H1 (cell line): Measurements from ENCODE around the gene GPR176. TPM values are rescaled to one million over a fixed set of nuclear protein-coding genes. Genes with fewer than 3 reads are reported as not detected.

Experiments used
- CTCF ChIA-PET: fragments of 300-600 bp; sonication (Branson Sonifier 250); formaldehyde crosslinking; loops from one replicate; lab custom pipeline; 2021; ENCODE audit not compliant: partially characterized antibody; lab: Charles Lee
- POLR2A ChIA-PET: fragments of 300-600 bp; sonication (Branson Sonifier 250); formaldehyde crosslinking; loops from one replicate; lab custom pipeline; 2021; ENCODE audit warnings: inconsistent platforms; ENCODE audit not compliant: partially characterized antibody; lab: Charles Lee
- DNase-seq, 2 experiments: peaks; one replicate each; pipeline versions ENCODE4 v3.0.0 to v3.0.0-alpha.2; 2010 to 2022; ENCODE audit warnings: low spot score in 2 of 2, low read depth in 1 of 2, mixed read lengths in 1 of 2
- FAIRE-seq: peaks from 2 replicates; lab custom pipeline; 2011; peaks lifted over from hg19 to GRCh38; lab: Jason Lieb, UNC
- H2AFZ ChIP-seq: 2 replicates; pipeline ENCODE4 v1.8.1; 2012; ENCODE audit warnings: low read length, inconsistent platforms
- H2AK5ac ChIP-seq: 2 replicates; pipeline ENCODE4 v1.6.1; 2013; ENCODE audit warnings: low read depth, low read length
- H2BK120ac ChIP-seq: replicated peaks from 2 replicates; pipeline ENCODE3; 2013; ENCODE audit warnings: low read depth, low read length, inconsistent platforms
- H2BK12ac ChIP-seq: 2 replicates; pipeline ENCODE4 v1.6.1; 2013; ENCODE audit warnings: low read depth, low read length
- H2BK15ac ChIP-seq: 2 replicates; pipeline ENCODE4 v1.6.1; 2013; ENCODE audit warnings: low read length
- H2BK20ac ChIP-seq: 2 replicates; pipeline ENCODE4 v1.6.1; 2013; ENCODE audit warnings: low read length
- H2BK5ac ChIP-seq: 2 replicates; pipeline ENCODE4 v1.6.1; 2013; ENCODE audit warnings: low read depth, low read length
- H3K14ac ChIP-seq: 2 replicates; pipeline ENCODE4 v1.6.1; 2013; ENCODE audit warnings: inconsistent platforms; ENCODE audit not compliant: insufficient read length
- H3K18ac ChIP-seq: 2 replicates; pipeline ENCODE4 v1.6.1; 2013; ENCODE audit warnings: low read length; ENCODE audit errors: extremely low read depth
- H3K23ac ChIP-seq: 2 replicates; pipeline ENCODE4 v1.6.1; 2013; ENCODE audit warnings: inconsistent platforms; ENCODE audit not compliant: insufficient read length
- H3K23me2 ChIP-seq: 2 replicates; pipeline ENCODE4 v1.6.1; 2013; ENCODE audit warnings: low read depth, low read length
- H3K27ac ChIP-seq: 2 replicates; pipeline ENCODE4 v1.6.1; 2011; ENCODE audit warnings: low read depth, low read length, inconsistent platforms
- H3K27me3 ChIP-seq, 4 experiments: replicated peaks in 1 of 4; 1 replicate in 1 of 4; 2 replicates in 3 of 4; pipeline versions ENCODE4 v1.6.1 to v1.8.1; 2011 to 2013; ENCODE audit warnings: low read length in 3 of 4, mild to moderate bottlenecking in 3 of 4, inconsistent platforms in 2 of 4, mixed read lengths in 2 of 4, moderate library complexity in 1 of 4; ENCODE audit not compliant: control insufficient read depth in 3 of 4, insufficient read depth in 3 of 4; ENCODE audit errors: extremely low read depth in 1 of 4
- H3K36me3 ChIP-seq, 4 experiments: 2 replicates each; pipeline versions ENCODE4 v1.6.1 to v1.8.1; 2011 to 2013; ENCODE audit warnings: mild to moderate bottlenecking in 4 of 4, low read length in 3 of 4, moderate library complexity in 2 of 4, control low read depth in 1 of 4, inconsistent platforms in 1 of 4; ENCODE audit not compliant: insufficient read depth in 4 of 4, control insufficient read depth in 2 of 4
- H3K4ac ChIP-seq: replicated peaks from 2 replicates; pipeline ENCODE3; 2013; ENCODE audit warnings: low read length, low read depth, mixed read lengths, inconsistent platforms; ENCODE audit not compliant: insufficient read length
- H3K4me1 ChIP-seq, 4 experiments: replicated peaks in 1 of 4; 1 replicate in 1 of 4; 2 replicates in 3 of 4; pipeline versions ENCODE4 v1.6.1 to v1.8.1; 2011 to 2013; ENCODE audit warnings: low read length in 3 of 4, inconsistent platforms in 2 of 4, mixed read lengths in 1 of 4; ENCODE audit not compliant: insufficient read depth in 4 of 4, control insufficient read depth in 3 of 4
- H3K4me2 ChIP-seq, 2 experiments: 2 replicates each; pipeline versions ENCODE4 v1.6.1 to v1.8.1; 2011 to 2013; ENCODE audit warnings: low read depth in 2 of 2, low read length in 2 of 2, control low read depth in 1 of 2, inconsistent platforms in 1 of 2, mild to moderate bottlenecking in 1 of 2; ENCODE audit not compliant: insufficient read depth in 1 of 2
- H3K4me3 ChIP-seq, 4 experiments: fragments of 200-600, 300-600 bp in 1 of 4; sonication (generic), shearing (Covaris generic), sonication (Bioruptor Twin) in 1 of 4; 2 replicates each; pipeline versions ENCODE4 v1.5.1 to v1.8.1; 2011 to 2016; ENCODE audit warnings: low read length in 4 of 4, low read depth in 3 of 4, control low read depth in 2 of 4, inconsistent platforms in 2 of 4, mild to moderate bottlenecking in 2 of 4, mixed read lengths in 1 of 4, moderate library complexity in 1 of 4; ENCODE audit not compliant: insufficient read depth in 2 of 4; ENCODE audit errors: extremely low read depth in 1 of 4
- H3K56ac ChIP-seq: replicated peaks from 2 replicates; pipeline ENCODE3; 2013; ENCODE audit warnings: low read depth, mild to moderate bottlenecking, mixed read lengths, low read length, inconsistent platforms; ENCODE audit not compliant: insufficient read length
- H3K79me1 ChIP-seq: 2 replicates; pipeline ENCODE4 v1.6.1; 2013; ENCODE audit warnings: low read depth, low read length, control low read depth
- H3K79me2 ChIP-seq, 2 experiments: 2 replicates each; pipeline versions ENCODE4 v1.6.1 to v1.8.1; 2012 to 2013; ENCODE audit warnings: low read length in 2 of 2, mild to moderate bottlenecking in 2 of 2, inconsistent platforms in 1 of 2; ENCODE audit not compliant: insufficient read depth in 2 of 2, control insufficient read depth in 1 of 2
- H3K9ac ChIP-seq, 4 experiments: replicated peaks in 1 of 4; 1 replicate in 1 of 4; 2 replicates in 3 of 4; pipeline versions ENCODE4 v1.6.1 to v1.8.1; 2011 to 2013; ENCODE audit warnings: low read depth in 3 of 4, low read length in 3 of 4, control low read depth in 2 of 4, mild to moderate bottlenecking in 2 of 4, moderate library complexity in 2 of 4, inconsistent platforms in 1 of 4; ENCODE audit errors: extremely low read depth in 1 of 4
- H3K9me3 ChIP-seq, 2 experiments: 2 replicates each; pipeline versions ENCODE4 v1.6.1 to v1.8.1; 2012 to 2013; ENCODE audit warnings: mild to moderate bottlenecking in 2 of 2, moderate library complexity in 2 of 2, control low read depth in 1 of 2, inconsistent platforms in 1 of 2, low read depth in 1 of 2, low read length in 1 of 2, mixed read lengths in 1 of 2; ENCODE audit not compliant: insufficient read depth in 2 of 2
- H4K20me1 ChIP-seq, 2 experiments: replicated peaks in 1 of 2; 2 replicates each; pipeline versions ENCODE3 to v1.8.1; 2011 to 2013; ENCODE audit warnings: inconsistent platforms in 2 of 2, low read length in 2 of 2, mild to moderate bottlenecking in 1 of 2; ENCODE audit not compliant: insufficient read depth in 2 of 2, control insufficient read depth in 1 of 2
- H4K5ac ChIP-seq: 2 replicates; pipeline ENCODE4 v1.6.1; 2013; ENCODE audit warnings: low read length, low read depth, mixed read lengths, inconsistent platforms; ENCODE audit not compliant: insufficient read length
- H4K8ac ChIP-seq: 2 replicates; pipeline ENCODE4 v1.8.0; 2013; ENCODE audit warnings: mild to moderate bottlenecking, moderate library complexity, low read length, inconsistent platforms; ENCODE audit not compliant: insufficient read depth; ENCODE audit errors: extremely low read depth
- H4K91ac ChIP-seq: replicated peaks from 2 replicates; pipeline ENCODE3; 2013; ENCODE audit warnings: low read length, mixed read lengths, inconsistent platforms; ENCODE audit not compliant: insufficient read length
- PHF8 ChIP-seq: fragments of 200-600 bp; sonication (generic); conservative IDR thresholded peaks from 2 replicates; pipeline ENCODE4 v1.7.1; 2012; ENCODE audit warnings: low read depth, mild to moderate bottlenecking, inconsistent platforms, low read length, moderate library complexity
- WGBS, 2 experiments: shearing (Covaris generic) in 1 of 2; methylation state at CpG; one replicate each; pipeline versions ENCODE4 v1.1.6 to v1.1.7; 2013 to 2015; ENCODE audit warnings: low lambda C conversion rate in 2 of 2, mixed read lengths in 2 of 2, inconsistent platforms in 1 of 2, low coverage in 1 of 2, missing lambda C conversion rate in 1 of 2; ENCODE audit not compliant: insufficient replicate concordance in 2 of 2, insufficient coverage in 1 of 2, insufficient read length in 1 of 2; ENCODE audit errors: extremely low coverage in 1 of 2, missing lambda C conversion rate in 1 of 2; 5-methylcytosine and 5-hydroxymethylcytosine counted together
- polyA plus RNA-seq, 7 experiments: library from polyadenylated mRNA; depleted of rRNA in 3 of 7; stranded (reverse) in 5 of 7; unstranded in 2 of 7; fragments of >200 nt in 5 of 7; fragments of 200-250 nt in 2 of 7; gene quantifications; 1 replicate in 5 of 7; 2 replicates in 1 of 7; 4 replicates in 1 of 7; pipeline versions ENCODE4 v1.2.1 to v1.2.3, GENCODE V29; 2011 to 2013; ENCODE audit warnings: missing spikeins in 2 of 7, mixed read lengths in 2 of 7
- total RNA-seq: library from RNA; stranded (reverse); fragmentation: NEBNext Ultra II Directional; extraction: Animal tissue kit (Norgen Biotek cat#: 25700); gene quantifications from 2 replicates; pipeline ENCODE4 v1.2.1, GENCODE V29; 2021
- TF ChIP-seq, protein P1 (sequence below): IDR thresholded peaks from 2 replicates; pipeline ENCODE4 v1.6.1; 2012; ENCODE audit warnings: inconsistent platforms

The GPR176 gene
- total and polyA plus RNA-seq, 2 of the 8 experiments (the other 6 are each of a cell fraction or from before 2014, with no cell fraction given): 190 to 281 TPM

DNA sequence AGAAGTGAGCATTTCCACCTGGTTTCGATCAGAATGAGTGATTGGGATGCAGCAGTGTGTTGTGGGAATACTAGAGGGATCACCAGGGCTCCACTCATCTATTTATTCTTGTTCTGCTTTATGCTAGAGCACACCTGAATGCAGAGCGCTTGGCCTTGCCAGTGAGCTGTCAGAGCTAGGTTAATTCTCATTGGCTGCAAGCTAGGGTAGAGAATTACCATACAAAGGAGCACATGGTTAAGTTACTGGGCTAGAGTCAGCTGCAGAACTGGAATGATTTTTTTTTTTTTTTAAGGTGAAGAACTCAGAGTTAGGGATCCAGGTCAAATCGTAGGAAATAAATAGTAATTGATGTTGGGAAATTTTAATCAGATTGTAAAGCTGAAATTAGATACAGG, 22.7 kb upstream of the GPR176 start:
- ChIA-PET POLR2A (interaction anchor here (0.7 to 1.2 kb wide), 2 partner anchors 55 to 106 kb away, joined by 4 read pairs; no protein-coding TSS in a partner anchor), CTCF (interaction anchor here (1.1 to 1.6 kb wide), 2 partner anchors 12 to 23 kb away, joined by 3 to 5 read pairs; partner anchors contain the start of gene GPR176)
- Histone ChIP-seq H3K4ac (no peak overlapping the region), H3K36me3 (peaks cover 20 to 87% (median 47%) of the 10 kb centered on the region in 4 experiments), H3K9ac (no peak overlapping the region), H3K23me2 (no peaks in the 10 kb centered on the region), H3K18ac (no peak overlapping the region), H3K4me2 (no peak overlapping the region), H3K56ac (no peak overlapping the region), H3K79me1 (peaks cover 8% of the 10 kb centered on the region), H3K4me3 (no peak overlapping the region), H3K79me2 (peaks cover 3 to 30% of the 10 kb centered on the region in 2 experiments; a peak in 2 of 4 replicates), H2BK120ac (no peak overlapping the region), H4K5ac (no peak overlapping the region), H2AK5ac (no peak overlapping the region), H4K8ac (no peak overlapping the region), H2AFZ (no peak overlapping the region), H2BK12ac (no peak overlapping the region; the same call in 1 of the 2 replicates), H3K27me3 (no peaks in the 10 kb centered on the region), H3K14ac (no peak overlapping the region), H3K27ac (no peak overlapping the region), H3K4me1 (peaks cover 0 to 9% (median 4%) of the 10 kb centered on the region in 4 experiments; a peak in 2 of 7 replicates), H4K20me1 (peaks cover 2 to 4% of the 10 kb centered on the region in 2 experiments), H2BK5ac (no peak overlapping the region; the same call in 1 of the 2 replicates), H2BK20ac (no peak overlapping the region), H3K9me3 (no peaks in the 10 kb centered on the region), H3K23ac (no peak overlapping the region), H4K91ac (no peak overlapping the region), H2BK15ac (no peak overlapping the region)
- FAIRE-seq (no peak), DNase-seq (no peak)
- no peak for TF ChIP-seq PHF8
- TF ChIP-seq, protein P1, sequence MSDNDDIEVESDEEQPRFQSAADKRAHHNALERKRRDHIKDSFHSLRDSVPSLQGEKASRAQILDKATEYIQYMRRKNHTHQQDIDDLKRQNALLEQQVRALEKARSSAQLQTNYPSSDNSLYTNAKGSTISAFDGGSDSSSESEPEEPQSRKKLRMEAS: peak; percentile 23; the same call in 1 of the 2 replicates
- 90% methylated on average over 3 of the region's 3 CpGs; no CpG with 5 or more reads in 1 of the 2 experiments for WGBS, 2 experiments
